GM13977 (cell line): Measurements from ENCODE around the gene MARCHF10.

Source experiments
- DNase-seq: peaks from one replicate; pipeline ENCODE4 v3.0.0; 2012; ENCODE audit warnings: low spot score
- in situ Hi-C: fragments of 300-500 bp; cut with MboI; formaldehyde crosslinking; loops from one replicate; pipeline ENCODE4 v1.12.0; 2022; ENCODE audit warnings: low sequenced_read_pairs, low pct_unique_long_range_greater_than_20kb, mixed read lengths, inconsistent platforms; ENCODE audit not compliant: unreplicated experiment
- TF ChIP-seq, protein P1 (sequence below): IDR thresholded peaks from 2 replicates; pipeline ENCODE4 v1.5.1; 2012; ENCODE audit warnings: mild to moderate bottlenecking, control low read depth; ENCODE audit not compliant: insufficient read depth; ENCODE audit errors: extremely low read depth, missing control alignments

The MARCHF10 gene

DNA sequence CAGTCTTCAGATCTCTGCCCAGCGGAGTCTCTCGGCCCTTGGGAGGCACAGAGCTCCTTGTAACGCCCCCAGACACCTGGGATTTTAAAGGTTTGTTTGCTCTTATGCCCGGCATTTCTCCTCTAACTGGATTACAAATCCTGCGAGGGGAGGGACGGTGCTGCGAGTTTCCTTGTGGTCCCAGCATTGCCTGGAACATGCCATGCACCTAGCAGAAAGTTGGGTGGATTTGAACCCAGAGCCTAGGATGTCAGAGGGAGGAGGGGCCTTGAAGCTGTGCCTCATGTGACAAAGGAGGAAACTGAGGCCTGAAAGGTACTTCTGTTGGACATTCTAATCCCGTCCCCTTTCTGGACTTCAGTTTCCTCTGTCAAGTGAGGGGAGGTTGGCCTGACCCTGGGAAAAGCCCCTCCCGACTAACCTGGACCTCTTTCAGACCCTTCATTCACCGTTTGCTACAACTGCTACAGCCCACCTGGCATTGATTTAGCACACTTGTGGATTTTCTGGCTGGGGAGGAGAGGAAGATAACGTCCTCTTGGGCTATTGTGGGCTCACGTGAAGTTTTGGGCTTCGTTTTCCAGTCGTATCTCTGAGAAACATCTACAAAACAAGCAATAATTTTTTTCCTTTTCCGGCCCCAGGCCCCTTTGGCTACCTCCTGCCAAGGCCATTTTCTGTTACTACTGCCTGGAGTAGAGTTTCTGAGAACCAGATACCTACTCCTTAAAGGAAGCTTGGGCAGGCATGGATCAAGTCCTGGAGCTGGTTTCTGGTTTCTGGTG lies 149.8 kb downstream of the MARCHF10 start:
- DNase-seq, result no peak
- TF ChIP-seq, protein P1, sequence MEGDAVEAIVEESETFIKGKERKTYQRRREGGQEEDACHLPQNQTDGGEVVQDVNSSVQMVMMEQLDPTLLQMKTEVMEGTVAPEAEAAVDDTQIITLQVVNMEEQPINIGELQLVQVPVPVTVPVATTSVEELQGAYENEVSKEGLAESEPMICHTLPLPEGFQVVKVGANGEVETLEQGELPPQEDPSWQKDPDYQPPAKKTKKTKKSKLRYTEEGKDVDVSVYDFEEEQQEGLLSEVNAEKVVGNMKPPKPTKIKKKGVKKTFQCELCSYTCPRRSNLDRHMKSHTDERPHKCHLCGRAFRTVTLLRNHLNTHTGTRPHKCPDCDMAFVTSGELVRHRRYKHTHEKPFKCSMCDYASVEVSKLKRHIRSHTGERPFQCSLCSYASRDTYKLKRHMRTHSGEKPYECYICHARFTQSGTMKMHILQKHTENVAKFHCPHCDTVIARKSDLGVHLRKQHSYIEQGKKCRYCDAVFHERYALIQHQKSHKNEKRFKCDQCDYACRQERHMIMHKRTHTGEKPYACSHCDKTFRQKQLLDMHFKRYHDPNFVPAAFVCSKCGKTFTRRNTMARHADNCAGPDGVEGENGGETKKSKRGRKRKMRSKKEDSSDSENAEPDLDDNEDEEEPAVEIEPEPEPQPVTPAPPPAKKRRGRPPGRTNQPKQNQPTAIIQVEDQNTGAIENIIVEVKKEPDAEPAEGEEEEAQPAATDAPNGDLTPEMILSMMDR, result no peak
- in situ Hi-C loops, result no loop called here

DNA sequence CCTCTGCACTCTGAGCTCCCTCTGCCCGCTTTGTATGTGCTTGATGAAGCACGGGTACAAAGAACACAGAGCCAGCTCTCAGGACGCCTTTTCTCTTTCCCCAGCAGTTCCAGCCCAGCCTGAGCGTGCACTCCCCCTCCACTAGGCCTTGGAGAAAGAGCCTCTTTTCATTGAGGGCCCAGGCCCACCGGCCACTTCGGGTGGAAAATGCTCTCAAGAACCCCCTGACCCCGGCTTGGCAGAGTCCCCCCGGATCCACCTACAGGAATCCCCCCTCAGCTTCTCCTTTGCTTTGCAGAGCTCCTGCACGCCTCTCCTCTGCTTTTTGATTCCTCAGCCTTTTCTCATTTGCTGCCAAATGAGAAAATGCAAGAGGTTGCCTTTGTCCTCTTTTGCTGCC lies 150.4 kb downstream of the MARCHF10 start:
- DNase-seq, result no peak
- in situ Hi-C loops, result no loop called here
- TF ChIP-seq, protein P1, result no peak

DNA sequence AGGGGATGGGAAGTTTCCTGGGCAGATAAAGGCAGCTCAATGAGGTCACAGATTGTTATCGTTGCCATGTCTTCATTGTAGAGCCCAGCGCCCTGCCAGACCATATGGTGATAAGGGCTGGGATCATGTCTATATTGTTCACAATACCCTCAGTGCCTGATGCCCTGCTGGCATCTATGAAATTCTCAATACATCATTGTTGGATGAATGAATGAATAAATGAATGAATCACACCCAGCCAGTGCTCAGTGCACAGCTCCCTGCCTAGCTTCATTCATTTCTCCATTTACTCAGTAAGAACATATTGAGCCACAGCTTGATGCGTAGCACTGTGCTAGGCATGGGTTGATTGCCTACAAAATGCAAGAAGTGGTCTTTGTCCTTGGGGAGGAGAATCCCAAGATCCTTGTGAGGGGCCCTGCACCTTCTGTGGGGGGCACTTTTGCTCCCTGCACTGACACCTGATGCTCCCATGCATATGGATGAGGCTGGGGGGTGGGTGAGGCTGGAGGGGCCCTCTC lies 150.9 kb downstream of the MARCHF10 start:
- no peak for DNase-seq
- in situ Hi-C loops, result no loop called here
- TF ChIP-seq, protein P1, result no peak

DNA sequence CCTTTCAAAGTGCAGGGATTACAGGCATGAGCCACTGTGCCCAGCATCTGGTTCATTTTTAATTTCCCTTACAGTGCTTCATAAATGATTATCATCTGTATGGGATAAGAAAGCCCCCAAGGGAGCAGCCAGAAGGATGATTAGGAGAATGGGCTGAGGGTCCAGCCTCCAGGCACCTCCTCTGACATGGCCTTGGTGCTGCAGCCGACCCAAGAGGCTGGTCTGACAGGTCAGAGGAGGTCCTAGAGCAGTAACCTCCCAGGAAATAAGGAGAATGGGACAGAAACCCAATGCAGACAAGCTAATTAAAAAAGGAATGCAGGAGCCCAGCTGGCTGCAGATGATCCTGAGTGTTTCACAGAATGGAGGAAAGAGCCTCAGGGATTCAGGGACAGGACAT lies 151.7 kb downstream of the MARCHF10 start:
- TF ChIP-seq, protein P1, result no peak
- in situ Hi-C loops, result no loop called here
- DNase-seq, result no peak

DNA sequence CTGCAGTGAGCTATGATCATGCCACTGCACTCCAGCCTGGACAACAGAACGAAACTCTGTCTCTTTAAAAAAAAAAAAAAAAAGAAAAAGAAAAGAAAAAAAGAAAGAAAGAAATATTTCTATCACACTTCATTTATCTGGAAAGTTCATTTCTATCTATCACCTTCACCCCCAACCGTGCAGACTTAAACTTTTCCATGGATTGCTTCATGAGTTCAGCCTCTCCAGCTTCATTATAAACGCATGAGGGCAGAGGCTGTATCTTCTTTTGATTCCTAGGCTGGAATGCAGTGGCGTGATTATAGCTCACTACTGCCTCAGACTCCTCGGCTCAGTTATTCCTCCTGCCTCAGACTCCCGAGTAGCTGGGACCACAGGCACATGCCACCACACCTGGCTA lies 152.5 kb downstream of the MARCHF10 start:
- no peak for DNase-seq
- TF ChIP-seq, protein P1, result no peak
- in situ Hi-C loops, result no loop called here

DNA sequence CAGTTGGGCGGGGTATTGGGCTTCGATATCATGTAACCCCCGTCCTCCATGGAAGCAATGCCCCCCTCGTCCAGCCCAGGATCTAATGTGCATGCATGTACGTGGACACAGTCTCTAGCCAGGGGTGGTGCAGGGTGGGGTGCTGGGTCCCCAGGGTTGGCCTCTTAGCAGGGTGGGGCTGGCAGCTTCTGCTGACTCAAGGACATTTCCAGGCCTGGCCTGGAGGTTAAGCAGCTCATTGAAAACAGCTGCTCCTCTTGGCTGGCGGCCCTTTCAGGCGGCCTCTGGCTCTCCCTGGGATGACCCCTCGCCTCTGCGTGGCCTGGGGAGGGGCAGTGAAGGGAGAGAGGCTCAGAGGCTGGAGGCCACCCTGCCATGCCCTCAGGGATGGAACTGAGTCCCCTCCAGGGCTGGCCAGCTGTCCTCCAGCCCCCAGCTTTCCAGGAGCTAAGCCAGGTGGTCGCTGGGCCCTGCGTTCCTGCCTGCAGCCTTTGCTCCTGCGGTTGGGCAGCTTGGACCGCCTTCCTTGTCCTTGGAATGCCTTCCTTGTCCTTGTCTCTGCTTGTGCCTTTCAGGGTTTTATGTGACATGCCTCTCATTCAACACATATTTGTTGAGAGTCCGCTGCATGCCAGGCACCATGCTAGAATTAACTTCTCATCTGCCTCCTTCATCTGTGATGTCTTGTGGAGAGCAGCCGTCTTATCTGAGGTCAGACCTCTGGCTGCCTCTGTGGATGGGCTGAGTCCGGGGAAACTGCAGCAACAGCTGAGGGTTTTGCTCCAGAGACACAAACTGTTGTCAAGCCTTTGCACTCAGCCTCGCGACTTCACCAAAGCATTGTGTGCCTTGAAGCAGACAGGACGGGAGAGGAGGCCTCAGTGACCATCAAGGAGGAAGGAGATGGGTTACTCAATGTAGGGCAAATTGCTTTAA lies 154.0 kb downstream of the MARCHF10 start:
- in situ Hi-C loops, result no loop called here
- TF ChIP-seq, protein P1, result no peak
- no peak for DNase-seq
